HG02870 (cell line): ENCODE data around the gene TYW5.
A peak's percentile ranks its signal among the peaks of the same experiment; 100 is the strongest.

Experiments used
- ATAC-seq: cut with Tn5 transposase; IDR thresholded peaks from one replicate; pipeline ENCODE4 v1.9.1; 2021; ENCODE audit warnings: mild to moderate bottlenecking, moderate library complexity; ENCODE audit not compliant: unreplicated experiment

TYW5 gene, protein sequence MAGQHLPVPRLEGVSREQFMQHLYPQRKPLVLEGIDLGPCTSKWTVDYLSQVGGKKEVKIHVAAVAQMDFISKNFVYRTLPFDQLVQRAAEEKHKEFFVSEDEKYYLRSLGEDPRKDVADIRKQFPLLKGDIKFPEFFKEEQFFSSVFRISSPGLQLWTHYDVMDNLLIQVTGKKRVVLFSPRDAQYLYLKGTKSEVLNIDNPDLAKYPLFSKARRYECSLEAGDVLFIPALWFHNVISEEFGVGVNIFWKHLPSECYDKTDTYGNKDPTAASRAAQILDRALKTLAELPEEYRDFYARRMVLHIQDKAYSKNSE

DNA sequence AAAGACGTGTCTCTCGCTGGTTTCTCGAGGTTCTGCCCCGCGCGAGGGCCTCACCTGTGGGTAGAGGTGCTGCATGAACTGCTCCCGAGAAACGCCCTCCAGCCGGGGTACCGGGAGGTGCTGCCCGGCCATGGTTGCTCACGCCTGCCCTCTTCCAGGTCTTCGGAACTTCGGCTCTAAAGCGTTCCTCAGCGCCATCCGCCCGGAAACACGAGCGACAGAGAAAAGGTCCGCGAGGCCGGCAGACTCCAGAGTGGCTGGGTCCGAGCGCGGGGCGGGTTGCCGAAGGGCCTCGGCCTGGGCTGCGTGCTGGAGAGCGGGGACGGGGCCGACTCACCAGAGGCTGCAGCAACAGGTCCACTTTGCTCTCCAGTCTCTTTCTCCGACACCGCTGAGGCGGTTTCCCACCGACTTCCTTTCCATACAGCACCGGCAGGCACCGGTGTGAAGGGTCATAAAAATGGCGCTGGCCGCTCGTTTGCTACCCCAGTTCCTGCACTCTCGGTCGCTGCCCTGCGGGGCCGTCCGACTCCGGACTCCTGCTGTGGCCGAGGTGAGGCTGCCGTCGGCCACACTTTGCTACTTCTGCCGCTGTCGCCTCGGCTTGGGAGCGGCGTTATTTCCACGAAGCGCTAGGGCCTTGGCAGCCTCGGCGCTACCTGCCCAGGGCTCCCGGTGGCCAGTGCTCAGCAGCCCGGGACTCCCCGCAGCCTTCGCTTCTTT is at the start of gene TYW5, which contains the start of gene MAIP1:
TYW5 (minus strand) TSS at position 153 of the 723 bp plus-strand sequence; CDS start at position 132, 21 bp downstream.
MAIP1 (plus strand) TSS at position 244 of the 723 bp plus-strand sequence; CDS start at position 461, 217 bp downstream.
- ATAC-seq, result peak; percentile 82

DNA sequence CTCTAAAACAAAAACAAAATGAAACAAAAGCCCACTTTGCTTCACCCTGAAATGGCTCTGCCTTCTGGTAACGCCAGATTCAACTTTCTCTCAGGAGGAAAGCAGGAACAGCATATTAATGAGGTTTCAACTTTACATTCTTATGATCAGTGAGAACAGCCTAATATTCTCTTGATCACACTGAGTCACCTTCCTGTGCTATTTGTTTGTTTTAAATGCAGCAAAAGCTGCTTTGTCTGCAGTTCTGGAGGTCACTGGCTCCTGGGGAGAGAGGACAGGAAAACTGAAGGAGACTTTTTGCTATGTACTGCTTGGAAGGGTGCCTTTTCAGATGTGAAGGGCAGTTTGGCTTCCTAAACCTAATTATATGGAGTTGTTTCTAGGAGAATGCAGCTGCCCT is 48.2 kb upstream of the TYW5 start:
- ATAC-seq, result no peak

DNA sequence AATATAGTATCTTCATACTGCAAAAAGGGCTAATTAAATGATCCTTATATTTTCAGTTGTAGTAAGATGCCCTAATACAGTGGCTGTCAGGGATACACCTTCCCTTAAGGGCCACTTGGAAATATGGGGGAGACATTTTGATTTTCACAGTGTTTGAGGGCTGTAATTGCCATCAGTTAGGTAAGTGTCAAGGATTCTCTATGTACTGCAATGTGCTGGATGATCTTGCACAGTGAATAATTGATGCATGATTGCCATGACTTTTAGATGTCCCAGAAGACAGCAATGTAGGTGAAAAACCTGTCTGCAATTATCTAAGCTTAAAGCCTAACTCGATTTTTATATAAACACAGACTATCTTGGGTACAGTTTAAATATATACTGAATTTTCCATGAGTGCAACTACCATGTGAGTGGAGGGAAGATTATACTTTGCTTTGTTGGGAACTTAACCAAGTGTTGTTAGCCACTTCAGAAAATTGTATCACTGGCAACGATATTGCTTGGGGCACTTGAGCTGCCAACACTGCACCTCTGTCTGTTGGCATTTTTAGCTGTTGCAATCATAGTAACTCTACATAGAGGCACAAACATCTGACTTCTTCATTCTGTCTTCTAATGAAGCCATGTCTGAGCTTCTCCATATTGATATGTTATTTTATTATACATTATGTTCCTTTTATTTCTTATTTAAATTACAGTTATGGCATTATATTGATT is 45.3 kb upstream of the TYW5 start:
- ATAC-seq, result no peak

DNA sequence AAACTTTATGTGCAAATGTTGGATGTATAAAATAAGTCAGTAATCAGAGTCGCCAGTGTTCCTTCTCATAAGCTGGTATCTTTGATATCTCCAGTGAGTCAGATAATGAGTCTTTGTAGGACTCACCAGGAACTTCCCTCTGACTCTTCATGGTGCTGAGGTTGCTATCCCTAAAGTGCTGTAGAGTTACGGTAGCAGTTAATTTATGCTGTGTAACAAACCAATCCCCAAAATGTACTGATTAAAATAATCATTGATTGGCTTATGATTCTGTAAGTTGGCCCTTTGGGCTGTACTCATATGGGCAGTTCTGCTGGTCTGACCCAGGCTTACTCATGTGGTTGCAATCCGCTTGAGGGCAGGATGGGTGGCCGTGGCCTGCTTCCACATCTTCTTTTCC is 43.9 kb upstream of the TYW5 start:
- ATAC-seq, result no peak

DNA sequence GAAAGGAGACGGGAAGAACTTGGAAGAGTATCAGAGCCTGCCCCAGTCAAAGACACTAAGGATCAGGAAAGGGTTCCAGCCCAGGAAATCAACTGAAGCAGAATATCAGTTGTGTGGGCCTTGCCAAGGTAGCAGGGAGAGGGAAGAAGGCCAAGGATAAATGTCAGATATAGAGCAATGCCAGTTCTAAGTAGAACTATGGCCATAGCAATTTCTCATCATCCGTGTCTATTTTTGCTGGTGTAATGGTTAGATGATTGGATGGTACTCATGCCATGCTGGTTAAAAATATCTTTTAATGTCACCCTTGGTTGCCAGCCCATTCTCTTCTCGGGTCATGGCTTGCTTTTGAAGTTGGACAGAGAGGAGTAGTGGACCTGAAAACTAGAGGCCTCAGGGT is 42.0 kb upstream of the TYW5 start:
- no peak for ATAC-seq

DNA sequence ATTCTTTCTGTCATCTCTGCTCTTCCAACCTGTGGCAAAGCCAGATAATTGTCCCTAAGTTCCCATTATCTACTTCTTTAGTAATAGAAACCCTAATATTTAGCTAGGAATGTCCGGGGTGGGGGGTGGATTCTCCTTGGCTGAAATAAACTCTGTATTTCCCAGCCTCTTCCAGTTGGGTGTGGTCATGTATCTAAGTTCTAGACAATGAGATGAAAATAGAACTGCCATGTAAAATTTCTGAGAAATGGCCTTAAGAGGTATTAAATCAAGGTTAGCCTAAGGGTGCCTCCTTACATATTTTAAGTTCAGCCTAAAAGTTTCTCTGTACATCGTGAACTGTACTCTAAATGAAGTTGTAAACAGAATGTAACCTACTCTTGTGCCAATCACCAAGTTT is 39.6 kb upstream of the TYW5 start:
- no peak for ATAC-seq

DNA sequence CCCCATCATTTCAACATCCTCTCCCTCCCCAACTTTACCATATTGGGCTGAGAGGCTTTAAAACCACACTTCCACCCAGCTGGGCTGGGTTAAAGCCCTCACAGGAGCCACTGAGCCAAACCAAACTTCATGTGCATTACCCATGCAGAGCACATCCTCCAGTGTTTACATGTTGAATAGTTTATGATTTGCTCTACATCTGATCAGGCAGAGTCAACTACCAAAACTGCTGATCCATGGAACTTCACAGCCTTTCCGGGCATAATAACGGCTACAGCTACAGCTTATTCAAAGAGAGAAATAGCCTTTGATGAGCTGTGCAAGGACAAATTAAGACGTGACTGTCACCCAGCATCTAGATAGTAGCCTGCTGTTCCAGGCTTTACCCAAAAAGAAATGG is 39.1 kb upstream of the TYW5 start:
- ATAC-seq, result no peak

DNA sequence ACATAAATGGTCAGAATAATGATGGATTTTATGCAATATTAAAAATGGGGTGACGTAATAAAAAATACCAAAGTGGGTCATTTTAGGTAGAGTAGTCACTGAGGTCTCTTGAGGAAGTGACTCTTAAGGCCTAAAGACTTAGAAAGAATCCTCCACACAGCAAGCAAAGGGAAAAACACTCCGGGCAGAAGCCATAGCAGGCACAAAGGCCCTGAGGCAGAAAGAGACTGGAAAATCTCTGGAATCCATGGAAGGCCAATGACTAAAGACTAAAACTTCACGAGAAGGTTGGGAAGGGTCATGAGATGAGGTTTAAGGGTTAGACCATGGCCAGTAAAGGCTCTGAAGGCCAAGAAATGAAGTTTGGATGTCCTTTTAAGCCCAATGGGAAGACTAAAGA is 37.0 kb upstream of the TYW5 start:
- ATAC-seq, result no peak

DNA sequence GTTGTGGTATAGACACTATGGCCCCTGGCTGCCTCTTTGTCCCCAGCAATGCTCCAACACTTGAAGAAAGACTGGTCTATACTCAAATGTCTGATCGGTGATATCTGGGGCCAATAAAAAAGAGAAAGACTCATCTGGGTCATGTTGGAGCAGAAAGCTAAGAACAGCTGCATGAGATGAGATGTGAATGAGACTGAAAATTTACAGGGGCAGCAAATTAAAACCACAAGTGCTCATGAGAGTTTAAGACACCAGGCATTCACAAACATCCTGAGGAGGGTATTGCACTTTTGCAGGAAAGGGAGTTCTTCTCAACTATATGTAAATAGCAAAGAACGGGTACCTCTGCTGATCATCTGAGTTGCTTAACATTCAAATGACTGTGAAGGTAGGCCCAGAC is 36.4 kb upstream of the TYW5 start:
- ATAC-seq, result no peak

DNA sequence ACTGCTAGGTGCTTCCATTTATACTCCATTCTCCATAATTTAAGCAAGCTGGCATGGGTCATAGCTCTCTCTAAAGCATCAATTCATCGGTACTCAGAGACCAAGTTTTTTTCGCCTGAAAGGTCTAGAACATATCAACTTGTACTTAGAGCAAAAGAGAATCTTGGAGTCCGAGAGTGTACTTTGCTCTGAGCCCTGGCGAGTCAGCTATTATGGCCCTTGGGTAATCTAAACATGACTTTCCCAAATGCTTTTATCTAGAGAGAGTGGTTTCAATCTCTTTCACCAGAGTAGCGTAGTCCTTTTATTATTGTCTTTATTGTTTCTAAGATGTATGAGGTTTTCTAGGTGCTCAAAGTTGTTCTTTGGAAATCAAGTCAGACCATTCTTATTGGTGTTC is 34.5 kb upstream of the TYW5 start:
- ATAC-seq, result no peak

DNA sequence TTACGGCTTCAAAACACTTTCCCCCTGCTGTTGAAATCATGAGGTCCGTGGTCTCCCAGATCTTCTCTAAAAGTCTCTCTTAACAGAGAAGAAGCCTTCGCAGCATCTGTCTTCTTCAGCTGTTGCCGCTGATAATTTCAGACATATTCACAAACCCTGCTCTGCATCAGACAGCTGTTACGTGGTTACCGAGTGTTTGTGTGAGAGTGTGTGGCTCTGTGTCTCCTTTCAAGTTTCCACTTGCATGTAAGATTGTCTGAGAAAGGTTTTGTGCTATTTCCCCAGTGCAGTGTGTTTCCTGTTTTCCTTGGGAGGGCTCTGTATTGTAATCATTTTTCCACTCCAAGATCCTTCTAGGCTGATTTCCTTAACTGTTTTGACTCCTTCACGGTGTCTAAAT is 32.9 kb upstream of the TYW5 start:
- no peak for ATAC-seq

DNA sequence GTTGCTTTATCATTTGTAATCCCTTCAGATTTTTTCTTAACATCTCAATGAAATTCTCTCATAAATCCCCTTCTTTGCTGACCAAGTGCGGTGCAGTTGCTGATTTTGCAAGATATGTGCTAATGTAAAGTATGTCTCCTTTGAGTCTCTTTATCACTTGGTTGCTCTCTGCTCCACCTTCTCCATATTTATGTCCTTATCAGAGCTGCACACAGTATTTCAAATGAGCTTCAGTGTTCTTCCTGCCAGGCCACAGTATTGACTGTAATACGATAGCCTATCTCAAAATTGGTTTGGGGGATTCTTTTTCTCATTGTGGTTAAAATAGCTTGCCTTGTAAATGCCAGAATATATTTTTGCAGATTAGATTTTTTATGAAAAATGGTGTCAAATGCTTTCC is 32.3 kb upstream of the TYW5 start:
- ATAC-seq, result no peak

DNA sequence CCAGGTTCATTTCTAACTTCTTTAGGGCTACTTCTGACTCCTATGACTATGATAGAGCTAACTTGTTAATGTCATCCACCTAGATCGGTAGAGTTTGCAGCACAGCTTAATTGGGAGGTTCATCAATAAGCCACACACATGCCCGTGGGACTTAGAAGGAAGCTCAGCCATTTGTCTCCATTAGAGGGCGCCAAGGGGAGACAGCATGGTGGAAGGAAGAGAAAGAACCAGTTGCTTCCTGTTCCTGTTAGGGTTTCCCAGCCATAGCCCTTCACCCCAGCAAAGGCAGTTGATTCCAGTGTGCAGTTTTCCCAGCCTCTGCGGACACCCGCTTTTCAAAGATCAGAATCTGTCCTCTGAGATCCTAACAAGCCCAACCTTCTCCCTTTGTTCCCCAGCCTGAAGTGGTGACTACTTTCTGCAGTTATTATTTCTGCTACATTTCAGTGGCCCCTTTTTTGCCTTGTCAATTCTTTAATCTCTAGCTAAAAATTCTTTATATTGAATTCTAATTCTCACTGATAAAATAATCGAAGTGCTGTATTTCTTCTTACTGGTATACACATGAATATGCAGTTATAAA is 30.4 kb upstream of the TYW5 start:
- ATAC-seq, result peak; percentile 93

DNA sequence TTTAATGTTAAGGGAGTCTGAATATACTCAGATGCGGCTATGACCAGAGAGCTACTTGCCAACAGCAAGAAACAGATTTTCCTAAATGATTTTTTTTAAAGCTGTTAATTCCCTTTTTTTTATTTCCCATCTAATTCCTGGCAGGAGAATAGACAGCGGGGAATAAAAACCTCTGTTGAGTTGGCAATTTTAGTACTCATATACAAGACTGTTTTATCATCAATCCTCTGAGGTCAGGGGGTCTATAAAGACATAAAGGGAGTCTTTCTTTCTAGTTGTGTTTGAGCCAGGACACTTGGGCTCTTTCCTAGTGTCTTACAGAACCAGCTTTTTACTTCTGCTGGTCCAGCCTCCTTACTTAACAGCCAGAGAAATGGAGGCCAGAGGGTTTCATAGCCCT is 29.5 kb upstream of the TYW5 start:
- no peak for ATAC-seq

DNA sequence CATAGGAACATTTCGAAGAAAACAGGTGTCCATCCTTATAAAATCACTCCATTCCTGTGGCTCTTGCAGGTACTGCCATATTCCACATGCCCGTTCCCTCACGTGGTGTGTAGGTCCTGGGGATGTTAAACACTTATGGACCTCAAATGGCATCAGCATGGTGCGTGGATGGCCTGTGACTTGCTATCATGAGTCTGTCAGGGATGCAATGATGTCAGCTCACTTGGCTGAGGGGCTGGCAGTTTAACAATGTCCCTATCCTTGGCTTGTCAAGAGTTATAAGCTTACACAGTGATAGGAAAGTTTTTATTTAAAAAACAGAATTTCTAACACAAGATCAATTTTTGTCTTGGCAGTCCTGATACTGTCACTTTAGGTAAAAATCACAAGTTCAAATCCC is 28.9 kb upstream of the TYW5 start:
- no peak for ATAC-seq

DNA sequence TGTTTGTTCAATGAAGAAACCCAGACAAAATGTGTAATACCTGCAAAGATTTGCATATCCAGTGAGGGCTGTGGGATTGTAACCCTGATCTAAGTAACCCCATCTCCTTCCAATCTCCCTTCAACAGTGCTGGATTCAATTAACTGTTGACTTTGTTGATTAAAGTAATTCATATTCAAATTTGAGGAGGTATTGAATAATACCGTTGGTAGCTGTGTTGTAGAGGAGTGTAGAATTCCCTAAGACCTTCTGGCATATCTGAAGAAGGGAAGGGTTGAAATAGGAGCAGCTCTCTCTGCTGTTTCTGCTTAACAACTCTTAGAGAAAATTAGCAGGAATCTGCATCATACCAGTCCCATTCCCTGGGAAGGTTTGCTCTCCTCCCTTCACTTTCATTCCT is 28.2 kb upstream of the TYW5 start:
- ATAC-seq, result no peak

DNA sequence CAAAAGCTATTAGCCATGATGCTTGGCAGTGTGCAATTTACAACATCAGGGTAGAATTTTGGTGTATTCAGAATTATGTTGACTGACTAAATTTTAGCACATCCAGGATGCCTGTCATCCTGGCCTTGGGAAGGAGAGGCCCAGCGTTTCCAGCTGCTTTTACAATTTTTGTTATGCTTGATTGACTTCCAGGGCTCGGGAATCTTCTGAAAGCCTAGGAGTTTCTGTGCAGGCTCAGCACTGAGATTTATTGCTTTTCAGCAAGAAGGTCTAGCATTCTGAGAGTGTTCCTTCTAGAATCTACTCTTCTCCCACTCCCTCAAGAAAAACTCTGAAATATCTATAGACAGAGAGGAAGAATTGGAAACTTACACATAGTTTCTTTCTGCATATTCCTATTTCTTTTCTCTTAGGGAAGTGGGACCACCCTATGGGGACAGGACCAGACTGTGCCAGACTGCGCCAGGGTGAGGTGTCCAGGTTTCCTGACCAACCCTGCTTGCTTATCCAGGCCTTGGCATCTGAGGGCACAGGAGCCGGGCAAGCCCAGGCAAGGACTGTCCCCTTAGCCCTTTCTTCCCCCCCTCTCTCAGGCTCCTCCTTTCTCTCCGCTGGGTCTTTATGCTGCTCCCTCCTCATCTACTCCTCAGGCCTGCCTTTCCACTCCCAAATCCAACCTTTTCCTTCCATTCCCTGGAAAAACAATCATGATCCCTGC is 27.0 kb upstream of the TYW5 start:
- ATAC-seq, result no peak

DNA sequence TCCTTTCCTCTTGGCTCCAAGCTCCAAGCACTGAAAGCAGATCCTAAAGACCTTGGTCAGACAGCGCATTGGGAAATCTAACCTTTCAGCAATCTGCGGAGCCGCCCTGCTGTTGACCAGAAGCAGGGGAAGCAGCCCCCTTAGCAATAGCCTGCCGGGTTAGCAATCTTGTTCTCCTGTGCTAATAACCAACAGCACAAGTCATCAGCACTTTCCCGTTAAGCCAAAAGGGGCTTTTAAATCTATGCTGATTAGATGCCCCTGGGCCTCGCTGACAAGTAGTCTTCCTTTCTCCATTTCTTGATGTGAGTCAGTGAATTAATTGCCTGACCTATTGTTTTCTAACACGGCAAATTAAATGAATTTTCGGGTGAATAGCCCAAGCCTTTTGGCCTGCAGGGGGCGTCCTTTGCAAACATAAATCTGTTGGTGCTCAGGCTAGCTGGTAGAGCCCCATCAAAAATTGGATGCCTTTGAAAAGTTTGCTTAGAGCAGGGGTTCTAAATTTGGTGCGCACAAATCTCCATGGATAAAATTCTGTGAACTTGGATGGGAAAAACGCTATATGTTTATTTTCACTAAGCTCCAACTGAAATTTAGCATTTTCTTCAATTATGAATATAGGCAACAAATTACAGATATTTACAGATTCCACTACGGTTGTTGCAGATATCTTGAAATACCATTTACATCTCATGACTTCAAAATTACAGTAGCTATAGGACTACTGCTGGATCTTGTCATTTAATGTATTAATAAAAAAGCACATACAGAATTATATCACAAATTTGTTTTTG is 24.7 kb upstream of the TYW5 start:
- ATAC-seq, result no peak

DNA sequence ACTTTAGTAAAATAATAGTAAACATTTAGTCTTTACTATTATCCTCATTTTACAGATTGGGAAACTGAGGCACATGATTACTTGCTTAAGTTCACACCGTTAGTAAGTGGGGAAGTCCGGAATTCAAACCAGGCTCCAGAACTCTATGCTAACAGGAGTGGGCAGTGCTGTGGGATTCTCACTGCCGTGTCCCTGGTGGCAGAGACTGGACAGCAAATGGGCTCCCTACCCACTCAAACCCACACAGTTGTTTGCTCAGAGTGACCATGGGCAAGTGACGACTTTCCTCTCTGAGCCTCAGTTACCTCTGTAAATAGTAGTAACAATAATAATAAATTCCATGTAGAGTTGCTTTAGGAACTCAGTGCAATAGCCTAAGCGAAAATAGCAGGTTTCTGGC is 24.1 kb upstream of the TYW5 start:
- ATAC-seq, result no peak

DNA sequence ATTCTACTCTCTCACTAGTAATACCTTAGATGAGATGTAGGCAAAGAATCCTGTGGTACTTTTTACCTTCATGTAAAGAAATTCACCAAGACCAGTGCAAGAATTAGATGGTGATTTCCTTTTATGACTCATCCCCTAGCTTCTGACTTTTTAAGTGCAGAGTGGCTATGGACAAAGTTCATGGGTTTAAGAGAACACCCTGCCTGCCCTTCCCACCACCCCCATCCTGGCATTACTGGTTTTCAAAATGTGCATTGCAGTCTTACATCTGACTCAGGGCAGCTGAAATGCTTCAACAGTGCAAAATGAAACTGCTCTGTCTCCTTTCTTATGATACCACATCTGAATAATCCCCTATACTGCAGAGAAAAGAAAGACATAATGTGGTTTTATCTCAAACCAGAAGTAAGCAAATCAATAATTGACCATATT is 22.7 kb upstream of the TYW5 start:
- ATAC-seq, result peak; percentile 76
